H9 (cell line): ENCODE data around the gene TTC7B. TPM values are rescaled to one million over a fixed set of nuclear protein-coding genes. Genes with fewer than 3 reads are reported as not detected.

Experiments
- DNase-seq: peaks from one replicate; pipeline ENCODE4 v3.0.0-alpha.2; 2017
- H2AFZ ChIP-seq: one replicate; pipeline ENCODE4 v1.6.1; 2013; ENCODE audit warnings: mild to moderate bottlenecking, low read length, control low read depth, moderate library complexity
- H2AK5ac ChIP-seq: 2 replicates; pipeline ENCODE4 v1.6.1; 2013; ENCODE audit warnings: low read length, control low read depth, mixed read lengths; ENCODE audit not compliant: insufficient read length
- H2BK120ac ChIP-seq: one replicate; pipeline ENCODE4 v1.6.1; 2013; ENCODE audit warnings: low read depth, mild to moderate bottlenecking, low read length, control low read depth, inconsistent platforms; ENCODE audit not compliant: poor library complexity, severe bottlenecking
- H2BK12ac ChIP-seq: 2 replicates; pipeline ENCODE4 v1.6.1; 2013; ENCODE audit warnings: low read length, control low read depth, mixed read lengths, low read depth; ENCODE audit not compliant: insufficient read length
- H2BK15ac ChIP-seq: 2 replicates; pipeline ENCODE4 v1.6.1; 2013; ENCODE audit warnings: low read depth, low read length, control low read depth
- H2BK20ac ChIP-seq: one replicate; pipeline ENCODE4 v1.6.1; 2013; ENCODE audit warnings: low read depth, mild to moderate bottlenecking, low read length, control low read depth, inconsistent platforms; ENCODE audit not compliant: poor library complexity, severe bottlenecking
- H2BK5ac ChIP-seq: 2 replicates; pipeline ENCODE4 v1.6.1; 2013; ENCODE audit warnings: low read length, control low read depth, mixed read lengths; ENCODE audit not compliant: insufficient read length
- H3K14ac ChIP-seq: 2 replicates; pipeline ENCODE4 v1.6.1; 2013; ENCODE audit warnings: low read length, control low read depth; ENCODE audit not compliant: insufficient read depth
- H3K18ac ChIP-seq: 2 replicates; pipeline ENCODE4 v1.6.1; 2013; ENCODE audit warnings: low read depth, mild to moderate bottlenecking, mixed read lengths, low read length, control low read depth; ENCODE audit not compliant: insufficient read length
- H3K23ac ChIP-seq: 2 replicates; pipeline ENCODE4 v1.6.1; 2013; ENCODE audit warnings: low read length, control low read depth, mixed read lengths, low read depth; ENCODE audit not compliant: insufficient read length
- H3K23me2 ChIP-seq: 2 replicates; pipeline ENCODE4 v1.6.1; 2013; ENCODE audit warnings: low read depth, mild to moderate bottlenecking, mixed read lengths, low read length, control low read depth; ENCODE audit not compliant: insufficient read length, poor library complexity, severe bottlenecking
- H3K27ac ChIP-seq: 2 replicates; pipeline ENCODE4 v1.5.1; 2013; ENCODE audit warnings: low read length, control low read depth, mixed read lengths, low read depth; ENCODE audit not compliant: insufficient read length
- H3K27me3 ChIP-seq: 2 replicates; pipeline ENCODE4 v1.6.1; 2013; ENCODE audit warnings: low read length, control low read depth, inconsistent platforms; ENCODE audit not compliant: insufficient read depth
- H3K4ac ChIP-seq: 2 replicates; pipeline ENCODE4 v1.6.1; 2013; ENCODE audit warnings: low read depth, mild to moderate bottlenecking, control low read depth, inconsistent platforms, low read length, moderate library complexity
- H3K4me1 ChIP-seq: 2 replicates; pipeline ENCODE4 v1.6.1; 2013; ENCODE audit warnings: low read length, control low read depth, inconsistent platforms; ENCODE audit not compliant: insufficient read depth
- H3K4me2 ChIP-seq: 2 replicates; pipeline ENCODE4 v1.6.1; 2013; ENCODE audit warnings: low read length, control low read depth, mixed read lengths; ENCODE audit not compliant: insufficient read length, insufficient read depth
- H3K56ac ChIP-seq: 2 replicates; pipeline ENCODE4 v1.6.1; 2013; ENCODE audit warnings: low read depth, mild to moderate bottlenecking, mixed read lengths, low read length, control low read depth; ENCODE audit not compliant: insufficient read length
- H3K79me1 ChIP-seq: 2 replicates; pipeline ENCODE4 v1.6.1; 2013; ENCODE audit warnings: low read depth, mild to moderate bottlenecking, moderate library complexity, low read length, control low read depth, inconsistent platforms; ENCODE audit not compliant: insufficient read depth, poor library complexity, severe bottlenecking
- H3K79me2 ChIP-seq: 2 replicates; pipeline ENCODE4 v1.6.1; 2013; ENCODE audit warnings: low read length, control low read depth, inconsistent platforms; ENCODE audit not compliant: insufficient read depth
- H3K9ac ChIP-seq: 2 replicates; pipeline ENCODE4 v1.6.1; 2013; ENCODE audit warnings: low read length, control low read depth, mixed read lengths; ENCODE audit not compliant: insufficient read length; ENCODE audit errors: extremely low read depth
- H3K9me3 ChIP-seq: one replicate; pipeline ENCODE4 v1.6.1; 2013; ENCODE audit warnings: low read depth, low read length, inconsistent platforms; ENCODE audit not compliant: control insufficient read depth
- H3T11ph ChIP-seq: one replicate; pipeline ENCODE4 v1.6.1; 2013; ENCODE audit warnings: mild to moderate bottlenecking, low read length, control low read depth, inconsistent platforms
- H4K20me1 ChIP-seq: one replicate; pipeline ENCODE4 v1.6.1; 2013; ENCODE audit not compliant: control insufficient read depth, insufficient read length, insufficient read depth
- H4K5ac ChIP-seq: 2 replicates; pipeline ENCODE4 v1.6.1; 2013; ENCODE audit warnings: low read depth, mild to moderate bottlenecking, mixed read lengths, low read length, control low read depth; ENCODE audit not compliant: insufficient read length
- H4K8ac ChIP-seq: replicated peaks from 2 replicates; pipeline ENCODE4 v1.6.1; 2013; ENCODE audit warnings: low read length, control low read depth, mixed read lengths, low read depth; ENCODE audit not compliant: insufficient read length
- H4K91ac ChIP-seq: 2 replicates; pipeline ENCODE4 v1.6.1; 2013; ENCODE audit warnings: low read depth, mild to moderate bottlenecking, moderate library complexity, mixed read lengths, low read length, control low read depth; ENCODE audit not compliant: insufficient read length
- H3K27ac Mint-ChIP-seq, 3 experiments: 2 replicates in 2 of 3; 3 replicates in 1 of 3; pipeline ENCODE4 v1.8.0; 2020 to 2021; ENCODE audit warnings: mixed read lengths in 3 of 3, mild to moderate bottlenecking in 1 of 3, moderate library complexity in 1 of 3
- H3K27me3 Mint-ChIP-seq: 2 replicates; pipeline ENCODE4 v1.8.0; 2021; ENCODE audit warnings: low read depth, mild to moderate bottlenecking, moderate library complexity, mixed read lengths
- H3K36me3 Mint-ChIP-seq, 3 experiments: 2 replicates in 2 of 3; 3 replicates in 1 of 3; pipeline ENCODE4 v1.8.0; 2020 to 2021; ENCODE audit warnings: low read depth in 3 of 3, mixed read lengths in 3 of 3; ENCODE audit not compliant: insufficient read depth in 1 of 3
- H3K4me1 Mint-ChIP-seq, 2 experiments: 2 replicates each; pipeline ENCODE4 v1.8.0; 2020; ENCODE audit warnings: mixed read lengths in 2 of 2
- H3K4me3 Mint-ChIP-seq, 2 experiments: 2 replicates in 1 of 2; 3 replicates in 1 of 2; pipeline ENCODE4 v1.8.0; 2020 to 2021; ENCODE audit warnings: mild to moderate bottlenecking in 2 of 2, mixed read lengths in 2 of 2, moderate library complexity in 1 of 2
- H3K9me3 Mint-ChIP-seq, 2 experiments: 2 replicates in 1 of 2; 3 replicates in 1 of 2; pipeline ENCODE4 v1.8.0; 2020; ENCODE audit warnings: mild to moderate bottlenecking in 2 of 2, mixed read lengths in 2 of 2, moderate library complexity in 1 of 2
- WGBS: extraction: QIAGEN DNeasy Blood & Tissue Kit; methylation state at CpG from one replicate; pipeline ENCODE4 v1.1.7; 2013; ENCODE audit warnings: missing lambda C conversion rate, low lambda C conversion rate, mixed read lengths; ENCODE audit not compliant: insufficient read length; ENCODE audit errors: extremely low coverage; 5-methylcytosine and 5-hydroxymethylcytosine counted together
- total RNA-seq: library from RNA; stranded (reverse); gene quantifications from 2 replicates; pipeline ENCODE4 v1.2.1, GENCODE V29; 2021
- TF ChIP-seq, protein P1 (sequence below): fragments of 200-600 bp; sonication (generic); conservative IDR thresholded peaks from 3 replicates; pipeline ENCODE4 v1.8.0; 2021; ENCODE audit warnings: antibody characterized with exemption, mild to moderate bottlenecking

The TTC7B gene
- total RNA-seq, 1 experiment from 2014 or later = 33.7 TPM

DNA sequence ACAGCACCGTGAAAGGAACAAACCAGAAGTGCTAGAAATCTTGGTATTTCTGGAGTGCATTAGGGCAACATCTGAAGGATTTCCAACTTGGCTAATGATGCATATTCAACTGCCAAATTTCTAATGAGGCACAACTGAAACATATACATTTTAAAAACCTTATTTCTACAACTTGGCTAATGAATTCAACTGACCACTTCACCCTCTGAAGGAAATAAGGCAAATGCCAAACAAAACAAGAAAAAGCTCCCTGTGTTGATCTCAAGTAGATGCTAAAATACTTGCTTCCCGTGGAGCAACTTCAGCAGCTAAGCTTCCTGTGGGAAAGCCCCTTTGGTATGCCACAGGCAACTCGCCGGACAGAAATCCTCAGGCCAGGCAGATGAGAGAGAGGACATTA is 167.1 kb downstream of the TTC7B start:
- Histone ChIP-seq H3K9me3 (no peaks in the 10 kb centered on the region), H3K27ac (no peak overlapping the region), H2BK15ac (no peak overlapping the region), H3K27me3 (no peaks in the 10 kb centered on the region), H4K91ac (no peak overlapping the region), H3K23ac (no peak overlapping the region), H3K79me1 (no peaks in the 10 kb centered on the region), H3K79me2 (no peaks in the 10 kb centered on the region), H3K4ac (no peak overlapping the region), H4K20me1 (no peaks in the 10 kb centered on the region), H2AFZ (no peak overlapping the region), H3K18ac (no peak overlapping the region), H4K5ac (no peak overlapping the region), H3K23me2 (no peaks in the 10 kb centered on the region), H3T11ph (no peak overlapping the region), H3K14ac (no peak overlapping the region), H3K4me1 (peaks cover 13% of the 10 kb centered on the region; the same call in 1 of the 2 replicates), H2BK120ac (no peak overlapping the region), H2AK5ac (no peak overlapping the region), H2BK12ac (no peak overlapping the region), H3K56ac (no peak overlapping the region), H2BK20ac (no peak overlapping the region), H4K8ac (no peak overlapping the region), H2BK5ac (no peak overlapping the region), H3K9ac (no peak overlapping the region), H3K4me2 (no peak overlapping the region)
- Mint-ChIP-seq H3K4me3 (no peak overlapping the region), H3K9me3 (no peaks in the 10 kb centered on the region), H3K27me3 (no peaks in the 10 kb centered on the region), H3K27ac (peak overlapping the region in 2 of 3 experiments; percentile 54 to 71; a peak in 2 of 7 replicates), H3K4me1 (peaks cover 59 to 61% of the 10 kb centered on the region in 2 experiments), H3K36me3 (peaks cover 0 to 9% (median 5%) of the 10 kb centered on the region in 3 experiments; a peak in 2 of 7 replicates)
- WGBS = no CpG with 5 or more reads among the region's 4 CpGs
- no peak for DNase-seq
- TF ChIP-seq, protein P1, sequence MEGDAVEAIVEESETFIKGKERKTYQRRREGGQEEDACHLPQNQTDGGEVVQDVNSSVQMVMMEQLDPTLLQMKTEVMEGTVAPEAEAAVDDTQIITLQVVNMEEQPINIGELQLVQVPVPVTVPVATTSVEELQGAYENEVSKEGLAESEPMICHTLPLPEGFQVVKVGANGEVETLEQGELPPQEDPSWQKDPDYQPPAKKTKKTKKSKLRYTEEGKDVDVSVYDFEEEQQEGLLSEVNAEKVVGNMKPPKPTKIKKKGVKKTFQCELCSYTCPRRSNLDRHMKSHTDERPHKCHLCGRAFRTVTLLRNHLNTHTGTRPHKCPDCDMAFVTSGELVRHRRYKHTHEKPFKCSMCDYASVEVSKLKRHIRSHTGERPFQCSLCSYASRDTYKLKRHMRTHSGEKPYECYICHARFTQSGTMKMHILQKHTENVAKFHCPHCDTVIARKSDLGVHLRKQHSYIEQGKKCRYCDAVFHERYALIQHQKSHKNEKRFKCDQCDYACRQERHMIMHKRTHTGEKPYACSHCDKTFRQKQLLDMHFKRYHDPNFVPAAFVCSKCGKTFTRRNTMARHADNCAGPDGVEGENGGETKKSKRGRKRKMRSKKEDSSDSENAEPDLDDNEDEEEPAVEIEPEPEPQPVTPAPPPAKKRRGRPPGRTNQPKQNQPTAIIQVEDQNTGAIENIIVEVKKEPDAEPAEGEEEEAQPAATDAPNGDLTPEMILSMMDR = no peak
